GM10266 (cell line): ENCODE results near the gene SLC30A7.

ENCODE experiments used
- DNase-seq: peaks from one replicate; pipeline ENCODE4 v3.0.0; 2012; ENCODE audit errors: extremely low spot score
- TF ChIP-seq, protein P1 (sequence below): IDR thresholded peaks from 2 replicates; pipeline ENCODE4 v1.5.1; 2012; ENCODE audit warnings: mild to moderate bottlenecking, low read depth; ENCODE audit not compliant: control insufficient read depth, insufficient read depth; ENCODE audit errors: missing control alignments

Gene SLC30A7

DNA sequence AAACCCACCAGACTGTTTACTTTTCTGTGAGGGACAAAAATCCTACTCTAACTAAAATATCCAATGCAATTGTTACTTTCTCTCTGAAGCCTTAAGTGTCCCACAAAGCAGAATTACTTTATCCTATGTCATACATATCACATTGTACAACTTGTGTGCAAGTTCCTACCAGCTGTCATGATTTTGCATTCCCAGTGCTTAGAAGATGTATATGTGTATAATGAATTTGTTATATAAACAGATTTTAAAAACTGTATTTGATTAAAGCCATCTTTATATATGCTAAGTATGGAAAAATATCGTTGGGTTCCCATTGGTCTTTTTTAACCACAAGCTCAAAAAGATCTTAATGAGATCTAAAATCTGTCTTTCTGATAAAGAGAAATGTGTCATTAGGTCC lies 72.7 kb downstream of the SLC30A7 start:
- no peak for DNase-seq
- TF ChIP-seq, protein P1, sequence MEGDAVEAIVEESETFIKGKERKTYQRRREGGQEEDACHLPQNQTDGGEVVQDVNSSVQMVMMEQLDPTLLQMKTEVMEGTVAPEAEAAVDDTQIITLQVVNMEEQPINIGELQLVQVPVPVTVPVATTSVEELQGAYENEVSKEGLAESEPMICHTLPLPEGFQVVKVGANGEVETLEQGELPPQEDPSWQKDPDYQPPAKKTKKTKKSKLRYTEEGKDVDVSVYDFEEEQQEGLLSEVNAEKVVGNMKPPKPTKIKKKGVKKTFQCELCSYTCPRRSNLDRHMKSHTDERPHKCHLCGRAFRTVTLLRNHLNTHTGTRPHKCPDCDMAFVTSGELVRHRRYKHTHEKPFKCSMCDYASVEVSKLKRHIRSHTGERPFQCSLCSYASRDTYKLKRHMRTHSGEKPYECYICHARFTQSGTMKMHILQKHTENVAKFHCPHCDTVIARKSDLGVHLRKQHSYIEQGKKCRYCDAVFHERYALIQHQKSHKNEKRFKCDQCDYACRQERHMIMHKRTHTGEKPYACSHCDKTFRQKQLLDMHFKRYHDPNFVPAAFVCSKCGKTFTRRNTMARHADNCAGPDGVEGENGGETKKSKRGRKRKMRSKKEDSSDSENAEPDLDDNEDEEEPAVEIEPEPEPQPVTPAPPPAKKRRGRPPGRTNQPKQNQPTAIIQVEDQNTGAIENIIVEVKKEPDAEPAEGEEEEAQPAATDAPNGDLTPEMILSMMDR = no peak

GRCh38 chr1:100969327-100969726 lies 73.4 kb downstream of the SLC30A7 start:
- TF ChIP-seq, protein P1 = no peak
- no peak for DNase-seq

DNA sequence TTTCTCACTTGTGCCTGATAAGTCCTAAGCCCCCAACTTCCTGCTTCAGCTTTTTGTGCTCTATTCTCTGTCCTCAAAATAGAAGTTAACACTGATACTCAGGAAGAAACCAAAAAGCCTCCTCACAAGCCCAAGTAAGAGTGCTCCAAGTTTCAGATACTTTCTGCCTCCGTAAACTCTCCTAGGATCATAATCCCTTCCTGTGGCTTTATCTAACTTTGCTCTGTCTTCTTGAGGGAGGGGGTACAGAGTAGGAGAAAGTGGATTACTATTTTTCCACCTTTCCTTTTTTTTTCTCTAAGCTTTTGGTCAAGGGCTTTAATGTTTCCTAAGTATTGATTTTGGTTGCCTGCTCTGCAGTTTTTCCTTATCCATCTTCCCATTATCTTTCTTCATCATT lies 75.1 kb downstream of the SLC30A7 start:
- TF ChIP-seq, protein P1 = no peak
- no peak for DNase-seq

GRCh38 chr1:100972185-100972584 lies 76.3 kb downstream of the SLC30A7 start:
- no peak for DNase-seq
- TF ChIP-seq, protein P1 = no peak

DNA sequence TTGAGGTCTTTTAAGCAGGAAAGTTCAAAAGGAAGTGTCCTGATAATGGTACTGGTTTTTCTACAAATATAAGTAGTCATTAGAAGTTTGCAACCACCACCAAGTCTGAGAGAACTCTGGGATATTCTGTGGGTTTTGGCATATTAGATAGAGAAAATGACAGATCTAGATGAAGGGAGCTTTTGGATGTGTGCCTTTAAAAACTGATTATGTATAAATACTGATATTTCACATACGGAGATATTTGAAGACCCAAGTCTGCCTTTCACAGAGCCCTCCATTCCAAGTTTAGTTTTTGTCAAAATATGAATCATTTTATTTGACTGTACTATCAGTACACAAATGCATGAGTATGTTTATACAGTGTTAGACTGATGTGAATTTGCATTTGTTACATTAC lies 81.0 kb downstream of the SLC30A7 start:
- TF ChIP-seq, protein P1 = no peak
- DNase-seq = no peak

GRCh38 chr1:100979631-100980030 lies 83.7 kb downstream of the SLC30A7 start:
- TF ChIP-seq, protein P1 = no peak
- no peak for DNase-seq

- TF ChIP-seq, protein P1 = no peak
These were observed 86.9 kb downstream of the SLC30A7 start for GRCh38 chr1:100982793-100983192.

More at GRCh38 chr1:100982793-100983192, 86.9 kb downstream of the SLC30A7 start:
- no peak for DNase-seq
